Loucy (cell line): ENCODE data around the gene WNK2.

ENCODE experiments used
- CTCF ChIP-seq: fragments of 200-600 bp; sonication (generic); conservative IDR thresholded peaks from 2 replicates; pipeline ENCODE4 v1.5.1; 2014; ENCODE audit warnings: mild to moderate bottlenecking, antibody characterized with exemption, low read length
- EZH2phosphoT487 ChIP-seq: fragments of 200-600 bp; IDR thresholded peaks from 2 replicates; pipeline ENCODE4 v1.6.1; 2018; ENCODE audit warnings: antibody characterized with exemption, mild to moderate bottlenecking, moderate library complexity, borderline replicate concordance

GRCh38 chr9:93368437-93368836 lies 184.5 kb downstream of the WNK2 start:
- no peak for TF ChIP-seq CTCF
- no peak for TF ChIP-seq EZH2phosphoT487
